SU-DHL-6 (cell line): ENCODE measurements around the gene MUC6.

Experiments used
- H2AFZ ChIP-seq: fragments of 200-600 bp; sonication (generic); 2 replicates; pipeline ENCODE4 v1.6.1; 2014; ENCODE audit warnings: low read depth, mild to moderate bottlenecking, moderate library complexity, mixed read lengths, antibody characterized with exemption, low read length; ENCODE audit not compliant: severe bottlenecking
- H3F3A ChIP-seq: fragments of 200-600 bp; shearing (Covaris generic); 2 replicates; pipeline ENCODE4 v1.6.0; 2016; ENCODE audit warnings: antibody characterized with exemption, mild to moderate bottlenecking; ENCODE audit not compliant: insufficient read depth
- H3K27ac ChIP-seq: fragments of 200-600 bp; sonication (generic); 2 replicates; pipeline ENCODE4 v1.5.1; 2016; ENCODE audit warnings: low read depth, mild to moderate bottlenecking, low read length, moderate library complexity, mixed read lengths
- H3K27me3 ChIP-seq: fragments of 200-600 bp; sonication (generic), shearing (Covaris generic); 2 replicates; pipeline ENCODE4 v1.6.0; 2014; ENCODE audit warnings: mild to moderate bottlenecking, low read length
- H3K36me3 ChIP-seq: fragments of 200-600 bp; sonication (generic); 2 replicates; pipeline ENCODE4 v1.6.1; 2014; ENCODE audit warnings: mild to moderate bottlenecking, low read length, mixed read lengths
- H3K4me2 ChIP-seq: fragments of 300-600, 200-600 bp; shearing (Covaris generic), sonication (generic); 2 replicates; pipeline ENCODE4 v1.6.0; 2014; ENCODE audit warnings: low read length, low read depth, mild to moderate bottlenecking; ENCODE audit not compliant: poor library complexity, severe bottlenecking
- H3K4me3 ChIP-seq: fragments of 200-600 bp; sonication (generic); 2 replicates; pipeline ENCODE4 v1.5.1; 2014; ENCODE audit warnings: antibody characterized with exemption, low read length, mild to moderate bottlenecking, mixed read lengths; ENCODE audit not compliant: insufficient read depth, poor library complexity, severe bottlenecking
- H3K79me2 ChIP-seq: fragments of 200-600 bp; sonication (generic); 2 replicates; pipeline ENCODE4 v1.6.1; 2014; ENCODE audit warnings: mild to moderate bottlenecking, low read length, moderate library complexity; ENCODE audit not compliant: insufficient read depth
- H3K9ac ChIP-seq: fragments of 200-600 bp; sonication (generic); 2 replicates; pipeline ENCODE4 v1.7.0; 2014; ENCODE audit warnings: mild to moderate bottlenecking, low read length
- H3K9me2 ChIP-seq: fragments of 200-600 bp; sonication (generic); replicated peaks from 2 replicates; pipeline ENCODE4 v1.6.1; 2014; ENCODE audit warnings: low read length; ENCODE audit not compliant: insufficient read depth
- H3K9me3 ChIP-seq: fragments of 200-600 bp; sonication (generic); 2 replicates; pipeline ENCODE4 v1.6.1; 2014; ENCODE audit warnings: low read length, mixed read lengths; ENCODE audit not compliant: insufficient read depth
- H4K20me1 ChIP-seq: fragments of 200-600 bp; sonication (generic); 2 replicates; pipeline ENCODE4 v1.6.1; 2014; ENCODE audit warnings: low read depth, mild to moderate bottlenecking, antibody characterized with exemption, low read length, moderate library complexity, mixed read lengths
- CTCF ChIP-seq: fragments of 200-600 bp; sonication (generic); IDR thresholded peaks from one replicate; pipeline ENCODE4 v1.5.1; 2017; ENCODE audit warnings: antibody characterized with exemption, mild to moderate bottlenecking, low read length, moderate library complexity; ENCODE audit not compliant: insufficient read depth, poor library complexity, severe bottlenecking
- EZH2phosphoT487 ChIP-seq: fragments of 200-600 bp; sonication (generic), shearing (Covaris generic); conservative IDR thresholded peaks from 2 replicates; pipeline ENCODE4 v1.6.1; 2018; ENCODE audit warnings: mild to moderate bottlenecking, antibody characterized with exemption, low read length, moderate library complexity, mixed read lengths

The MUC6 gene

GRCh38 chr11:1028616-1029015 is 7.9 kb downstream of the MUC6 start:
- Histone ChIP-seq H3K36me3 (no peaks in the 10 kb centered on the region), H4K20me1 (no peaks in the 10 kb centered on the region), H3F3A (no peaks in the 10 kb centered on the region), H3K27ac (no peak overlapping the region), H3K9me2 (no peaks in the 10 kb centered on the region), H3K9ac (no peak overlapping the region), H3K4me2 (no peak overlapping the region), H3K27me3 (no peaks in the 10 kb centered on the region), H3K79me2 (no peaks in the 10 kb centered on the region), H2AFZ (no peak overlapping the region), H3K9me3 (no peaks in the 10 kb centered on the region), H3K4me3 (no peak overlapping the region)
- TF ChIP-seq CTCF (no peak), EZH2phosphoT487 (no peak)

GRCh38 chr11:1028291-1028540 is 8.3 kb downstream of the MUC6 start:
- no peaks in the 10 kb centered on the region for H3K9me2 ChIP-seq
- no peak overlapping the region for H2AFZ ChIP-seq
- TF ChIP-seq CTCF (no peak), EZH2phosphoT487 (no peak)
- H3K4me3 ChIP-seq = no peak overlapping the region
- no peaks in the 10 kb centered on the region for H3K9me3 ChIP-seq
- no peaks in the 10 kb centered on the region for H3K36me3 ChIP-seq
- H3K27me3 ChIP-seq = no peaks in the 10 kb centered on the region
- no peaks in the 10 kb centered on the region for H3K79me2 ChIP-seq
- no peak overlapping the region for H3K27ac ChIP-seq
- no peak overlapping the region for H3K9ac ChIP-seq
- no peaks in the 10 kb centered on the region for H3F3A ChIP-seq
- no peak overlapping the region for H3K4me2 ChIP-seq
- no peaks in the 10 kb centered on the region for H4K20me1 ChIP-seq

GRCh38 chr11:1027483-1028290 is 8.8 kb downstream of the MUC6 start:
- H3K9me3 ChIP-seq = no peaks in the 10 kb centered on the region
- no peaks in the 10 kb centered on the region for H3K9me2 ChIP-seq
- no peaks in the 10 kb centered on the region for H3K79me2 ChIP-seq
- no peak overlapping the region for H2AFZ ChIP-seq
- no peak for TF ChIP-seq EZH2phosphoT487
- no peak for TF ChIP-seq CTCF
- H4K20me1 ChIP-seq = no peaks in the 10 kb centered on the region
- no peaks in the 10 kb centered on the region for H3K27me3 ChIP-seq
- H3K4me3 ChIP-seq = no peak overlapping the region
- no peaks in the 10 kb centered on the region for H3K36me3 ChIP-seq
- no peak overlapping the region for H3K4me2 ChIP-seq
- no peak overlapping the region for H3K27ac ChIP-seq
- H3F3A ChIP-seq = no peaks in the 10 kb centered on the region
- H3K9ac ChIP-seq = no peak overlapping the region
